ENCODE measurements around the gene METTL24. TPM values are rescaled to one million over a fixed set of nuclear protein-coding genes. Genes with fewer than 3 reads are reported as not detected.
A peak's percentile ranks its signal among the peaks of the same experiment; 100 is the strongest.

METTL24 gene
- total RNA-seq, 2 donors from 2014 or later = 12.1 to 27.6 TPM

DNA sequence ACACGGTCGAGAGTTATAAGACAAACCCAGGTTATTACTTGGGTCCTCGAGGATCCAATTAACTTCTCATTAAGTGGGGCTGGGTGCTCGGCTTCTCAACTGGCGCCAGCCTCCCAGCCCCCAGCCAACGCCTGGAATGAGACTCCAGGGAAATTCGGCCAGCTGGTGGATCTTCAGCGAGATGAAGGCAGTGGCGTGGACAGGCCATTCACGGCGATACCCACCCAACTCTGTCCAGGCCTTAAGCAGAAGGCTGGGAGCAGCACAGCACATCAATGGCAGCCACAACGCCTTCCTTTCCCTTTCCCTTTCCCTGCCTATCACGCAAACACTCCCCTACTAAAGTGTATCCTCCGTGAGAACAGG lies 868 bp downstream of the METTL24 start:
- TF ChIP-seq, protein P1, sequence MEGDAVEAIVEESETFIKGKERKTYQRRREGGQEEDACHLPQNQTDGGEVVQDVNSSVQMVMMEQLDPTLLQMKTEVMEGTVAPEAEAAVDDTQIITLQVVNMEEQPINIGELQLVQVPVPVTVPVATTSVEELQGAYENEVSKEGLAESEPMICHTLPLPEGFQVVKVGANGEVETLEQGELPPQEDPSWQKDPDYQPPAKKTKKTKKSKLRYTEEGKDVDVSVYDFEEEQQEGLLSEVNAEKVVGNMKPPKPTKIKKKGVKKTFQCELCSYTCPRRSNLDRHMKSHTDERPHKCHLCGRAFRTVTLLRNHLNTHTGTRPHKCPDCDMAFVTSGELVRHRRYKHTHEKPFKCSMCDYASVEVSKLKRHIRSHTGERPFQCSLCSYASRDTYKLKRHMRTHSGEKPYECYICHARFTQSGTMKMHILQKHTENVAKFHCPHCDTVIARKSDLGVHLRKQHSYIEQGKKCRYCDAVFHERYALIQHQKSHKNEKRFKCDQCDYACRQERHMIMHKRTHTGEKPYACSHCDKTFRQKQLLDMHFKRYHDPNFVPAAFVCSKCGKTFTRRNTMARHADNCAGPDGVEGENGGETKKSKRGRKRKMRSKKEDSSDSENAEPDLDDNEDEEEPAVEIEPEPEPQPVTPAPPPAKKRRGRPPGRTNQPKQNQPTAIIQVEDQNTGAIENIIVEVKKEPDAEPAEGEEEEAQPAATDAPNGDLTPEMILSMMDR (IDR thresholded peaks at IDR 0.05) = no peak
- no peaks in the 10 kb centered on the region for H3K36me3 ChIP-seq
- peak overlapping the region; percentile 90 to 94 for H3K27ac ChIP-seq
- H3K4me3 ChIP-seq = peak overlapping the region; percentile 83
- peaks cover 13 to 67% of the 10 kb centered on the region in 2 donors for H3K4me1 ChIP-seq (ENCODE audit: control insufficient read depth in 1 of 2, low read depth in 2 of 2)
- DNase-seq (ENCODE audit: low spot score) (no peak), ATAC-seq (ENCODE audit: insufficient number of reproducible peaks, low FRiP score, low read depth) (no peak)
- H3K9me3 ChIP-seq = no peaks in the 10 kb centered on the region
- H3K27me3 ChIP-seq (replicated peaks; ENCODE audit: insufficient read depth) = no peaks in the 10 kb centered on the region

GRCh38 chr6:110356778-110357177 lies 1.4 kb downstream of the METTL24 start:
- ATAC-seq (ENCODE audit: insufficient number of reproducible peaks, low FRiP score, low read depth) (no peak), DNase-seq (ENCODE audit: low spot score) (no peak)
- Histone ChIP-seq H3K27ac (peak overlapping the region; percentile 90 to 94), H3K9me3 (no peaks in the 10 kb centered on the region), H3K27me3 (replicated peaks; ENCODE audit: insufficient read depth) (no peaks in the 10 kb centered on the region), H3K36me3 (no peaks in the 10 kb centered on the region), H3K4me3 (peak overlapping the region; percentile 83), H3K4me1 (ENCODE audit: control insufficient read depth in 1 of 2, low read depth in 2 of 2) (peaks cover 13 to 72% of the 10 kb centered on the region in 2 donors)
- TF ChIP-seq, protein P1 (IDR thresholded peaks at IDR 0.05) = no peak

DNA sequence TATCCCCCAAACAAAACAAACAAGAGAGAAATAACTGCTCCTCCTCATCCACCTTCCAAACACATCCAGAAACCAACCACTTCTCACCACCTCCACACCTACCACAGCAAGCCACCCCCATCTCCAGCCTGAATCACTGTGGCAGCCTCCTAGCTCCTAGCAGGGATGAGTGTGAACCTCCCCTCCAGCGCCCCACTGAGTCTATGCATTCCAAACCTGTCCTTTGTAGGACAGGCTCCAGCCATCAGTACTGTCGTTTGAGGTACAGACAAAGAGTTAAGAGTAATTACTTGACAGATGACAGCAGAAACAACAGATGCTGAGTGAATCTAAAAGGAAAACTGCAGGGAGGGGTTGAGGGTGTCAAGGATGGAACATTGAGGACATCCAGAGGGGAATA lies 2.4 kb downstream of the METTL24 start:
- peaks cover 13 to 76% of the 10 kb centered on the region in 2 donors for H3K4me1 ChIP-seq (ENCODE audit: control insufficient read depth in 1 of 2, low read depth in 2 of 2)
- DNase-seq (ENCODE audit: low spot score) (no peak), ATAC-seq (ENCODE audit: insufficient number of reproducible peaks, low FRiP score, low read depth) (no peak)
- no peaks in the 10 kb centered on the region for H3K36me3 ChIP-seq
- H3K9me3 ChIP-seq = no peaks in the 10 kb centered on the region
- TF ChIP-seq, protein P1 (IDR thresholded peaks at IDR 0.05) = no peak
- H3K4me3 ChIP-seq = no peak overlapping the region
- no peaks in the 10 kb centered on the region for H3K27me3 ChIP-seq (replicated peaks; ENCODE audit: insufficient read depth)
- H3K27ac ChIP-seq = peak overlapping the region; percentile 1 to 42

- H3K4me3 ChIP-seq = no peak overlapping the region
- DNase-seq (ENCODE audit: low spot score) (no peak), ATAC-seq (ENCODE audit: insufficient number of reproducible peaks, low FRiP score, low read depth) (no peak)
- peaks cover 13 to 76% of the 10 kb centered on the region in 2 donors for H3K4me1 ChIP-seq (ENCODE audit: control insufficient read depth in 1 of 2, low read depth in 2 of 2)
- TF ChIP-seq, protein P1 (IDR thresholded peaks at IDR 0.05) = no peak
- no peaks in the 10 kb centered on the region for H3K27me3 ChIP-seq (replicated peaks; ENCODE audit: insufficient read depth)
- no peaks in the 10 kb centered on the region for H3K36me3 ChIP-seq
- no peaks in the 10 kb centered on the region for H3K9me3 ChIP-seq
- H3K27ac ChIP-seq = peak overlapping the region; percentile 1 to 42
These were observed 3.1 kb downstream of the METTL24 start for GRCh38 chr6:110355022-110355421.

DNA sequence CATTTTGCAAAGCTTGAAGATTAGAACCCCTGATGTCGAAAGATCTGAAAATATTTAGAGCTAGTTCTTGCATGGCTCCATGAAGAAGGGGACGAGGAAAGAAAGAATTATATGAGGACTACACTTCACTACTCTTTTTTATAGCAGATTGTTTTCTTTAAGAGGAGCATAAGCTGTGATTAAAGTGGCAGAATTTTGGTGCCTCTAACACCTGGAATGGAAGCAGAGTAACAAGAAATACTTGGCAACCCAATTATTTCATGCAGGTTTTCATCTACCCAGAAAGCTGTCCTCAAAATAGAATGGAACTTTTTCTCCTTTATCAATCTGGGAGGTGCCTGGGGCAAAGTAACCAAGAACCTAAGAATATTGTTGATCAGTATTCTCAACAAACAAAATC lies 4.0 kb downstream of the METTL24 start:
- no peaks in the 10 kb centered on the region for H3K36me3 ChIP-seq
- no peaks in the 10 kb centered on the region for H3K9me3 ChIP-seq
- no peak for ATAC-seq (ENCODE audit: insufficient number of reproducible peaks, low FRiP score, low read depth)
- no peak for DNase-seq (ENCODE audit: low spot score)
- TF ChIP-seq, protein P1 (IDR thresholded peaks at IDR 0.05) = no peak
- H3K27ac ChIP-seq = peak overlapping the region; percentile 41 to 83
- no peaks in the 10 kb centered on the region for H3K27me3 ChIP-seq (replicated peaks; ENCODE audit: insufficient read depth)
- H3K4me3 ChIP-seq = peak overlapping the region; percentile 12
- H3K4me1 ChIP-seq (ENCODE audit: control insufficient read depth in 1 of 2, low read depth in 2 of 2) = peaks cover 13 to 69% of the 10 kb centered on the region in 2 donors
